GM21619 (cell line): ENCODE data around the gene NDFIP2.
"Not testable (repeated sequence)": the region's sequence is repeated elsewhere in the genome, so short reads cannot be mapped to it uniquely, and the experiment has no call there.

Experiments used
- ATAC-seq: cut with Tn5 transposase; IDR thresholded peaks from one replicate; pipeline ENCODE4 v1.9.1; 2021; ENCODE audit not compliant: unreplicated experiment

Gene NDFIP2

DNA sequence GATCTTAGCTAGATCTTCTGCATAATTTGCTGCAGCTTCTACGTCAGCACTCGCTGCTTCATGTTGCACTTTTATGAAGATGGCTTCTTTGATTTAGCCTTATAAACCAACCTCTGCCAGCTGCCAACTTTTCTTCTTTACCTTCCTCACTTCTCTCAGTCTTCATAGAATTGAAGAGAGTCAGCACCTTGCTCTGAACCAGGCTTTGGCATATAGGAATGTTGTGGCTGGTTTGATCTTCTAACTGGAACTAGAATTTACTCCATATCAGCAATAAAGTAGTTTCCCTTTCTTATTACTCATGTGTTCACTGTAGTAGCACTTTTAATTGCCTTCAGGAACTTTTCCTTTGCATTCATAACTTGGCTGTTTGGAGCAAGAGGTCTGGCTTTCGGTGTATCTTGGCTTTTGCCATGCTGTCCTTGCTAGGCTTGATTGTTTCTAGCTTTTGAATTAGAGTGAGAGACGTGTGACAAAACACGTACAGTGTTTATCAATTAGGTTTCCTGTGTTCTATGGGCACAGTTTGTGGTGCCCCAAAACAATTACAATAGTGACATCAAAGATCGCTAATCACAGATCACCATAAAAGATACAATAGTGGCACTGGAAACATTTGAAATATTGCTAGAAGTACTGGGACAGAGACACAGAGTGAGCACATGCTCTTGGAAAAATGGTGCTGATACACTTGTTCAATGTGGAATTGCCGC, 50.7 kb downstream of the NDFIP2 start:
- no peak for ATAC-seq

DNA sequence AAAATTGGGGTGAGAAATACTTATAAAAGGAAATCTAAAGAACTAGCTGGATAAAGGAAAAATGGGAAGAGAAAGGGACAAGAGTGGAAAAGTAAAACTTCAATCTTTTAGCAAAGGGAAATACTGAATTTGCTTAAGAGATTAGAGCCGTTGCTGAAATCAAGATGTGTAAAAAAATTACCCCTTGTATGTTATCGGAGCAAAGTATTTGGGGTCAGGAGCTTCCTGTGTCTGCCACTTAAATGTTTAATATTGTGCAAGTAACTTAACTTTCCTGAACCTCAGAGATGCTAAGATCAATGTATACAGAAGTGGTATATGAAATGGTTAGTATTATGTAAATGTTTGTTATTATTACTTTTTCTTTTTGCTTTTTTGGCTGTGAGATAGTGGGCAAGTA, 51.6 kb downstream of the NDFIP2 start:
- ATAC-seq = no peak

DNA sequence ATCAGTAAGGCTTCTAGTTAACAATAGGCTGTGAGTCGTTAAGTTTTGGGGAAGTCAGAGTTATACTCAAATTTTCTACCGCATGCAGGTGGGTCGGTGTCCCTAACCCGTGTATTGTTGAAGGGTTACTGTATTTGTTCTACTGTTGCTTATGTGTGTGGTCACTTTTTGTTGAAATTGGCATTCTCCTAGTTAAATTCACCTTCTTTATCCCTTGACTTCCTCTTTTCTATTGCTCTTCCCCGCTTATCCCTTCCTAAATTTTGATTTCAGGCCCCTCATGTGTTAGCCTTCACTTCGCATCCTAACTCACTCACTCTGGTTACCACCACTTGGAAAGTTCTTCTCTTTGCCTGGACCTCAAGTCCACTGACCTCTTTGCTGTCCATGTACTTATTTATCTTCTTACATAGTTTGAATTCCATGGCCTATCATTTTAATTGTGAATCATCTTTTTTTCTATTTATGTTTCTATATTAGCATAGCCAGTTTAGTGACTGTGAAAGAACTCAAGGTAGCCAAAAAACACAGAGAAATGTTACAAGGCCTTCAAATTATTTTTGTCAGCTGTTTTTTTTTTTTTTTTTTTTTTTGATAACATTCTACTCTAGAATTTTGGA, 52.9 kb downstream of the NDFIP2 start:
- no peak for ATAC-seq

DNA sequence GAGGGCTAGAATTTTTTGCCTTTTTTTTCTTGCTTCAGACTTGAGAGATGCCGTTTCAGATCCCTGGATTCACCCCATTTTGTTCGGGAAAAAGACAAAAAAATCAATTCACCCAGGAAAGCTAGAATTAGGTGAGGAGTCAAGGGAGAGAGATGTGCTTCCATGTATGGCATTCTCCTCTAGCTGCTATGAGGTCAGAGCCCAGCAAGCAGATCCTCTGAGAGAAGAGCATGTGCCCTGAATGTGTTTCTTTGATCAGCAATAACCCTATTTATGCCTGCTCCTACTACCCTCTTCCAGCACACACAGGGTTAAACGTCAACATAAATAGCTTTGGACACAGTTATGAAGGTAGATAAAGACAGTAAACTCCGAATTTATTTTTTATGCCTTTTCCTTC, 53.6 kb downstream of the NDFIP2 start:
- no peak for ATAC-seq

GRCh38 chr13:79538757-79539156, 57.8 kb downstream of the NDFIP2 start:
- no peak for ATAC-seq

DNA sequence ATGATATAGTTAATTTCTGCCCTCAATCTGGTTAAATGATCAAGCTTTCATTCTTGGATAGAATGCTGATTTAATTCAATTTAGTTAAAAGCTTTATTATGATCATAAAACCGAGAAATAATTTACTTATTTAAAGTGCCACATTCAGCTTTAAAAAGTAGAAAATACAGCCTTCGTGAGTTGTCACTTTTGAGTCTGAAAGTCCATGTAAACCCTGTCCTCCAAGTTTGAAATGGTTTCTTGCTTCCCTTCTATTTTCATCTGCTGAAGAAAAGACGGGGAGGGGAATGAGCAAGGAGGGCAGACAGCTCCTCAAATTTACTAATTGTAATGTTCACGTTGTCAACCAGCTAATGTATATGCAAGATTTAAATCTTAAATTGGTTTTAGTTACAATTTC, 59.5 kb downstream of the NDFIP2 start:
- ATAC-seq = no peak

DNA sequence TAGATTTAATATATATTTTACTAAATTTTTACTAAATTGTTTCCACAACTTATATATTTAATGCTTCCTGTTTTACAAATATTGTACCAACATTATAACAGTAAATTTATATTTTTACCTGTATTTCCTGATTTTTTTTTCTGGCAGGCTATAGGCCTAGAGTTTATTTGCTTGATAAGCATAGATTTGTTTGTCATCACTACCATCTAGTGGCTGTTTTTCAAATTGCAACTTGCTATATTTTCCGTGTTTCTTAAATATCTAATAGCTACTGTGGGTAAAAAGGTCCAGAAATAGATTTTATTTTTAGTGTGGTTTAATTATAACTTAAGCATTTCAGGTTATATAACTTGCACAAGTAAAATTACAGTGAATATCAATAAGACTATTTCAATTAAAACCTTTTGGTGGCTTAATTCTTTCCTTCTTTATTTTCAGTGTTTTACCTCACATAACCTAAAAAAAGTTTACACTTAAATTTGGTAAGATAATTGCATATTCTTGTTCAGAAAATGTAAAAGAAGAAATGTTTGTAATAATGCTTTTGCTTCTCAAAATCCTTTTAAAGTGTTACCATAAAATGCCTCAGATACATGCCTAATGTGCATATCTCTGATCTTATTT, 60.6 kb downstream of the NDFIP2 start:
- ATAC-seq = peak; percentile 84

DNA sequence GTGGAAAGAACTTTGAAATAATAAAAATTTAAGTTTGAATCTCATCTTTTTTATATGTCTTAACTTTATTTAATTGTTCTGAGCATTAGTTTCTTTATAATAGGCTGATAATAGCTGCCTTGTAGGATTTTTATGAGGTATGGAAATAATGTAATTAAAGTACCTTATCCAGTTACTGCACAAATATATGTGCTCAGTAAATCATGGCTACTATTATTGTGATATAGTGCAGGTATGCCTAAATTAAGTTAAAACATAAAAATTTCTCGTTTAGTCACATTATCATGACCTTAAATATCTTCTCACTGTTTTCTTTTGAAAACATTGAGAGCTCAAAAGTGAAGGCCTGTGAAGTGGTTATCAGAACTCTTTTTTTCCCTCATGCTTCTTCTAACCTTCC, 62.9 kb downstream of the NDFIP2 start:
- ATAC-seq = no peak

DNA sequence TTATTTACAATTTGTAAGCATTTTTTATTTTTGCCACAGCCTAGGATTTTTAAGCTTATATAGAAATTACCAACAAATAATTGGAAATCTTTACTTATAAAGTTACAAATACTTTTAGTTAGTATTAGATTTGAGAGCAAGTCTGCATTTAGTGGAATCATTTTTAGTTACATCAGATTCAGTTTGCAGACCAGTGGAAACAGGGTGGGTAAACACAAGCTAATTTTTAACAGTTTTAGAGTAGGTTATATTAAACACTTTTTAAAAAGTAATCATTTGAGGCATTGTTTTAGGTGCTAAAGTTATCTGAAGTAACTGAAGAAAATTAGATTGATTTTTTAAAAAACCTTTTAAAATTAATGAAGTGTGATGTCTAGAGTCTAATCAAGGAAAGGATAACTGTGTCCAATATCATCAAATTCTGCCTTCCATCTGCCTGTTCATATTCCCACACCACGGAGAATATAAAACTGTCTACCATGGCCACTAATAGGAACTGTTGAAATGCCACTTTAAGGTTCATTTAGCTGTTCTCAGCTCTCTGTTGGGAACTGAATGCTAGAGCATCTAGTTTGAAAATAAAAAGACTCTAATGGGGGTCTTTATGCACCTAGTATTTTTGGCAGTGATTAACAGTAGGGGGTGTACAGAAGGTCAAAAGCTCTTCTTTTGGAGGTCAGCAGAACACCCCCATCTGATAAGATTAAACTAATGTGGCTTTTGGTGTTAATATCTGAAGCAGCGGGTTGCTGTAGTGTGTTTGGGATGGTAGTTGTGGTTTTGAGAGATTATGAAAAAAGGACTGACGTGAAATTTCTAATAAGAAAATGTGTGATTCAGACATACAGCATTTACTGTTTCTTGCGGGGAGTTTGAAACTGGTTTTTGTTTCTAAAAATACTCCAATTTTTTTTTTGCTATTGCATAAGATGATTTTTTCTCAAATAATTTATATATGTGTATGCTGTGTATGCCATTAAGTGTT, 66.5 kb downstream of the NDFIP2 start:
- ATAC-seq = no peak

DNA sequence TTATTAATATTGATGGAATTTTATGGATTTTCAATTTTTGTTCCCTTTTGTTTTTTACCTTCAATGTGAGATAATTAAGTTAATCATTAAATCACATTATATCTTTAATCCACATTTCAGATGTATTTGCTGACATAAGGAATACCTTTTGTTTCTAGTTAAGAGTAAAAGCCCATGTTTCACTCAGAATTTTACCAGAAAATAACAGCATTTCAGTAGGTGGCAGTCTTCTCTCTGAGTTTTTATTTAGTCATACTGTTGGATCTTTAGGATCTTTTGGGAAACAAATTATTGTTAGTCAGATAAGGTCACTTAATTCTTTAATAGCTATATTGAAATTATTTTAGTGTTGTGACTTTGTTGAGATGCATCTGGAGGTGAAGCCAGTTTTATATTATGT, 67.9 kb downstream of the NDFIP2 start:
- ATAC-seq = no peak

- ATAC-seq = no peak
Measured at GRCh38 chr13:79549355-79550106, 68.6 kb downstream of the NDFIP2 start.

- ATAC-seq = no peak
Measured at GRCh38 chr13:79557666-79558065, 76.7 kb downstream of the NDFIP2 start.

- ATAC-seq = no peak
Measured at GRCh38 chr13:79560954-79561353, 80.0 kb downstream of the NDFIP2 start.

GRCh38 chr13:79562557-79562956, 81.6 kb downstream of the NDFIP2 start:
- ATAC-seq = no peak

GRCh38 chr13:79566118-79566517, 85.2 kb downstream of the NDFIP2 start:
- ATAC-seq = no peak

GRCh38 chr13:79571147-79571546, 90.2 kb downstream of the NDFIP2 start:
- ATAC-seq = no peak

DNA sequence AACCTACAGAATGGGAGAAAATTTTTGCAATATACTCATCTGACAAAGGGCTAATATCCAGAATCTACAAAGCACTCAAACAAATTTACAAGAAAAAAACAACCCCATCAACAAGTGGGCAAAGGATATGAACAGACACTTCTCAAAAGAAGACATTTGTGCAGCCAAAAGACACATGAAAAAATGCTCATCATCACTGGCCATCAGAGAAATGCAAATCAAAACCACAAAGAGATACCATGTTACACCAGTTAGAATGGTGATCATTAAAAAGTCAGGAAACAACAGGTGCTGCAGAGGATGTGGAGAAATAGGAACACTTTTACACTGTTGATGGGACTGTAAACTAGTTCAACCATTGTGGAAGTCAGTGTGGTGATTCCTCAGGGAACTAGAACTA, 92.9 kb downstream of the NDFIP2 start:
- not testable (repeated sequence) for ATAC-seq

DNA sequence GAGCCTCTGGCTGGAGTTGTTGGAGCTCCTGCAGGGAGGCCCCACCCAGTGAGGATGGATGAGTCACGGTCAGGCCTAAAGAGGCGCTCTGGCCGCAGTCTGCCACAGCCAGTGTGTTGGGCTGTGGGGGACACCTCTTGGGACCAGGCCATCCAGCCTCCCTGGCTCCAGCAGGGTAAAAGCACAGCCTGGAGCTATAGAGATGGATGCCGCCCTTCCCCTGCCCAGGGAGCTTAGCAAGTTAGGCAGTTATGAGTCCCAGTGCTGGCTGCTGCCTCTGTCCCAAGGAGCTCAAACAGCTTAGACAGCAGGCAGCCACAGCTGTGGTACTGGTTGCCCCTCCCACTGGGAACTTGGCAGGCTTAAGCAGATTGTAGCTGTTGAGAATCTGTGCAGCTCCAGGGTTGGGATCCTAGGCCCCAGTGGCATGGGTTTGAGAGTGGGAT, 100.9 kb downstream of the NDFIP2 start:
- ATAC-seq = no peak

- ATAC-seq = no peak
Measured at GRCh38 chr13:79582896-79583295, 101.9 kb downstream of the NDFIP2 start.

- no peak for ATAC-seq
Measured at GRCh38 chr13:79585033-79585432, 104.1 kb downstream of the NDFIP2 start.
